Right ventricle myocardium inferior (tissue), 1 donor: ENCODE results near the gene TBC1D25. TPM values are rescaled to one million over a fixed set of nuclear protein-coding genes. Genes with fewer than 3 reads are reported as not detected.
"Not testable (repeated sequence)": the region's sequence is repeated elsewhere in the genome, so short reads cannot be mapped to it uniquely, and the experiment has no call there.

Experiments used
- ATAC-seq: fragments of 200-7000 bp; cut with Tn5 transposase; one replicate; pipeline ENCODE4 v1.9.1; 2020; ENCODE audit warnings: mild to moderate bottlenecking, moderate library complexity
- DNase-seq: peaks from one replicate; pipeline ENCODE4 v3.0.0; 2021; ENCODE audit errors: missing footprints
- intact Hi-C: fragments of 100-400 bp; cut with DNase I; formaldehyde crosslinking; loops from one replicate; pipeline ENCODE4 v1.11.0; 2022
- total RNA-seq: library from RNA; stranded (reverse); fragmentation: NEBNext Ultra II Directional; extraction: Animal tissue kit (Norgen Biotek cat#: 25700); gene quantifications from one replicate; pipeline ENCODE4 v1.2.1, GENCODE V29; 2021
- donor health status: DM: no; HTN: yes; CAD: no; lungs with severe emphysema.

Gene TBC1D25
- total RNA-seq, 1 donor from 2014 or later = 20.5 TPM

DNA sequence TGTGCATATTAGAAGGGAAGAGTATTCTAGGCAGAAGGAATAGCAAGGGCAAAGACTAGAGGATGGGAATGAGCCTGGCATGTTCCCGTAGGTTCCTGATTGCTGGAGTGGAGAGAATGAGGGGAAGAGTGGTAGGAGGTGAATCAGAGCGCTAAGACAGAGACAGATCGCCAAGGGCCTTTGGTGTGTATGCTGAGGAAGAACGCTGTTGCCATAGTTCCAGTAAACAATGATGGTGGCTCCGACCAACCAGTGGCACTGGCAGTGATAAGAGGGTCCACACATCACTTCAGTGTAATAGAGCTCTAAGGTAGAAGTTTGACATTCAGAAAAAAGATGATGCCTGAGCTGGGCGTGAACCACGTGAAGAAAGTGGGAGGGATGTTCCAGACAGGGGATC is 966 bp downstream of the TBC1D25 start:
- ATAC-seq (no peak), DNase-seq (no peak)
- intact Hi-C loops = no loop called here

GRCh38 chrX:48541140-48541814 is 1.8 kb downstream of the TBC1D25 start:
- intact Hi-C loops = no loop called here
- DNase-seq (no peak), ATAC-seq (no peak)

- DNase-seq (no peak), ATAC-seq (no peak)
- intact Hi-C loops = no loop called here
Measured at GRCh38 chrX:48548871-48549270, 9.4 kb downstream of the TBC1D25 start.

GRCh38 chrX:48555731-48556325 is 16.3 kb downstream of the TBC1D25 start:
- ATAC-seq, intact Hi-C loops, DNase-seq: not testable (repeated sequence)

DNA sequence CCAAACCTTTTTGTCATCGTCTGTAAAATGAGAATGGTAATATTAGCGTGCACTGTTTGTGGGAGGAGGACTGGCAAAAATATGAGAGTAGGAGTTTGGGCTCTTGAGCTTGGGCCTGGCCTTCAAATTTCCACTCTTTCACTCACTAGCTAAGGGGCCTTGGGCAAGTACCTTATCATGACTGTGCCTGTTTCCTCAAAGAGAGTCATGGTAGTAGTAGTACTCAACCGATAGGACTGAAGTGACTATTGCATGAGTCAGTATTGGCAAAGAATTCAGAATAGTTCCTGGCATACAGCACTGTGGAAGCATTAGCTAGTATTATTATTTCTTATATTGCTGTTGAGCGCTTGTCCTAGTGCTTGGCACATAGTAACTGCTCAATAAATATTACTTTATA is 18.8 kb downstream of the TBC1D25 start:
- no peak for ATAC-seq
- DNase-seq = no peak
- intact Hi-C loops = no loop called here

- intact Hi-C loops = no loop called here
- ATAC-seq (no peak), DNase-seq (no peak)
Measured at GRCh38 chrX:48559636-48560035, 20.1 kb downstream of the TBC1D25 start.

DNA sequence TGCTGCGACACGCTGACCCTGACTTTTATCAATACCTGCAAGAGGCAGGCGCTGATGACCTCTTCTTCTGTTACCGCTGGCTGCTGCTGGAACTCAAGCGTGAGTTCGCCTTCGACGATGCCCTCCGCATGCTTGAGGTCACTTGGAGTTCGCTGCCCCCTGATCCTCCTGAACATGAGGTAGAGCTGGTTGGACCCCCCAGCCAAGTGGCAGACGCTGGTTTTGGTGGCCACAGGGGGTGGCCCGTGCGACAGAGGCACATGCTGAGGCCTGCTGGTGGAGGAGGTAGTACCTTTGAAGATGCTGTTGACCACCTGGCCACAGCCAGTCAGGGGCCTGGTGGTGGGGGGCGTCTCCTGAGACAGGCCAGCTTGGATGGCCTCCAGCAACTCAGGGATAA is 20.5 kb downstream of the TBC1D25 start:
- intact Hi-C loops = no loop called here
- ATAC-seq = no peak
- no peak for DNase-seq

DNA sequence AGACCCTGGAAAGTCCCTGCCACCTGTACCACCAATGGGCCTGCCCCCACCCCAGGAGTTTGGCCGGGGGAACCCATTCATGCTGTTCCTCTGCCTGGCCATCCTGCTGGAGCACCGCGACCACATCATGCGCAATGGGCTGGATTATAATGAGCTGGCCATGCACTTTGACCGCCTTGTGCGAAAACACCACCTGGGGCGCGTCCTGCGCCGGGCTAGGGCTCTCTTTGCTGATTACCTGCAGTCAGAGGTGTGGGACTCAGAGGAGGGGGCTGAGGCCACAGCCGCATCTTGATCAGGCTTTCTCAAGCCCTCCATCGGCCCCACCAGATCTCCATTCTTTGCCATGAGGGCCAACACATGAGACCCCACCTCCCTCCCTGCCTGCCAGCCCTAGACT is 21.2 kb downstream of the TBC1D25 start:
- intact Hi-C loops = no loop called here
- no peak for ATAC-seq
- DNase-seq = no peak

DNA sequence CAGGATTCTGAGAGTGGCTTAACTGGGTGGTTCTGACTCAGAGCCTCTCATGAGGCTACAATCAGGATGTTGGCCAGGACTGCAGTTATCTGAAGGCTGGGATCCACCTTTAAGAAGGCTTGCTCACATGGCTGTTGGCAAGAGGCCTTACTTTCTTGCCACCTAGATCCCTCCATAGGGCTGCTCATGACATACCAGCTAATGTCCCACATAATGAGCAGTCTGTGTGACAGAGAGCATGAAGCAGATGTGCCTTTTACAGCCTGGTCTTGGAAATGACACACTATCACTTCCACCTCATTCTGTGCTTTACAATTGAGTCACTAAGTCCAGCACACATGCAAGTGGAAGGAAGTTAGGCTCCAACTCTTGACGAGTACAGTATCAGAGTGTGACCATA is 30.4 kb downstream of the TBC1D25 start:
- DNase-seq (no peak), ATAC-seq (no peak)
- intact Hi-C loops = no loop called here

DNA sequence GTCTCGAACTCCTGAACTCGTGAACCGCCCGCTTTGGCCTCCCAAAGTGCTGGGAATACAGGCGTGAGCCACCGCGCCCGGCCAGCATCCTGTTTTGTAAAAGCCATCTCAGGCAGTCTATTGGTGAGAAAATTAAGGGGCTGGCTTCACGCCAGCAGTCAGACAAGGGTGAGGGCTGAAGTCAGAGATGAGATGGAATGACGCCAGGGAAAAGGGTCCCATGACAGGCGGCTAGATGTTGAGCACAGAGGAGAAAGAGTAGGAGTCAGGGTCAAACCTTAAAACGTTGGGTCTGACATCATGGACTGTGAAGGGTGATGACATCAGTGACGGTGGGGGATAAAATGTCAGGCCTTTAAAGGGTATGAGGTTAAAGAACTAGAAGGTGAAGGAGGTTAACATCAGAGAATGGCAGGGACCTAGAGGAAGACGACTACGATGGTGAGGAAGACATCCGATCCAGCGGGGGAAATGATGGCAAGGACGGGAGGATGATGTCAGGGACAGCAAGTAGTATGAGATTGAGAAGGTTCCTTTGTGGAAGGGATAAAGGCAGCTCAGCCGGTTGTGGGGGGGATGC is 34.3 kb downstream of the TBC1D25 start:
- intact Hi-C loops = loop anchor here (2.0 kb wide), 1 partner anchor 17 kb away; no protein-coding TSS in a partner anchor
- ATAC-seq (peak; percentile 2), DNase-seq (no peak)

DNA sequence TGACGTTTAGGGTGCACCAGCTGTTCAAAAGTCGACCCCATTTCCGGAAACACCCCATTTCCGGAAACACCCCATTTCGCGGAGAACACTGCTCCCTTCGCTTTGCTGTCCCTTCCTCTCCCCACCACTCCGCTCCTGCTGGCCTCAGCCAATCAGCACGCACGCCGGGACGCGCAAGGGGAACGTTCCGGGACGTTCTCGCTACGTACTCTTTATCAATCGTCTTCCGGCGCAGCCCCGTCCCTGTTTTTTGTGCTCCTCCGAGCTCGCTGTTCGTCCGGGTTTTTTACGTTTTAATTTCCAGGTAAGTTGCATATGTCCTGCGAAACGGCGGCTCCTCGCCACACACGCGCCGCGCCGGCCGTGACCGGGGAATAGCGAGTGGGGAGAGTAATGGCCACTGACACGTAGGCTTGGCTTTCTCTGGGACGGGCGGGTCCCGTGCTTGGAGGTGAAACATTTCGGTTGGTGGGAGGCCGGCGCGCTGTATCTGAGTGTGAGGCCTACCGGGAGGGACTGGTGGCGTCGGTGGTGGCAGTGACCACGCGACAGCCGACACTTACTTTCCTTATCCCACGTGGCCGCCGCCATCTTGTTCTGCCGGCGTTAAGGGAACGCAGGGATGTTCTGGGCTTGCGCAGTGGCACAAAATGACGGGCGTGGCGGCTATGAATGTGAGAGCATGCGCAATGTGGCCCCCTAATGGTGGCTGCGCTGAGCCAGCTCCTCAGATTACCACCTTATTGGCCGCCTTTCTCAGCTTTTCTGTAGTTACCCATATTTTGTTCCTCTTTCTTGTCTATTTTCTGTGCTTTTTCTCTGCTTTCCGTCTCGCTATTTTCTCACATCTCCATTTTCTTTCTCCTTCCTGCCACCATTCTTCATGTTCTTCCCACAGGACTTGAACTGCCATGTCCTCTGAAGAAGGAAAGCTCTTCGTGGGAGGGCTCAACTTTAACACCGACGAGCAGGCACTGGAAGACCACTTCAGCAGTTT is 35.1 kb downstream of the TBC1D25 start, which contains the start of gene RBM3:
Gene RBM3, plus strand, starts transcription at position 215 of the 997 bp plus-strand sequence. Its CDS starts 697 bp downstream, at position 912.
- ATAC-seq (peak; percentile 99), DNase-seq (peak; percentile 95)
- intact Hi-C loops = loop anchor here (2.0 kb wide), 1 partner anchor 16 kb away; no protein-coding TSS in a partner anchor

- DNase-seq (no peak), ATAC-seq (no peak)
- intact Hi-C loops = loop anchor here (2.0 kb wide), 1 partner anchor 15 kb away; no protein-coding TSS in a partner anchor
Measured at GRCh38 chrX:48575642-48576041, 36.1 kb downstream of the TBC1D25 start.

- ATAC-seq (no peak), DNase-seq (no peak)
- intact Hi-C loops = no loop called here
Measured at GRCh38 chrX:48576108-48576507, 36.6 kb downstream of the TBC1D25 start.

- intact Hi-C loops = no loop called here
- DNase-seq = no peak
Measured at GRCh38 chrX:48578661-48579128, 39.2 kb downstream of the TBC1D25 start.

DNA sequence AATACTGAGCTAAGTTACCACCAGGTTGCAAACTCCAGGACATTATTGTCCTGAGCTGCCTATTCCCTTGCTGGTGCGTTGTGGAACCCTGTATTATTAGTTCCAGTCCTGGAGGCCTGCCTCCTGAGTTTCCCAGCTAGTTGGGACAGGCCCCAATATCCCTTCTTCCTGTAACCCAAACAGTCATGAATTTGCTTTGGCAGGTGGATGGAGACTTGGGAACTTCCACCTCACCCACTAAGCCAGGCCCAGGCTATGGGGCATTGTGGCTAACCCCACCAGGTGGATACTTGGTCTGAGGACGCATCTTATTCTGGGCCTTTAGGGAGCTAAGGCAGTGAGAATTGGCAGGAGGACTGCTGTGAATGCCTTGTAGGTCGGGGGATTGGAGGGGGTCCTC is 39.7 kb downstream of the TBC1D25 start:
- ATAC-seq = no peak
- intact Hi-C loops = no loop called here

More at GRCh38 chrX:48578661-48579128, 39.2 kb downstream of the TBC1D25 start:
- no peak for ATAC-seq

DNA sequence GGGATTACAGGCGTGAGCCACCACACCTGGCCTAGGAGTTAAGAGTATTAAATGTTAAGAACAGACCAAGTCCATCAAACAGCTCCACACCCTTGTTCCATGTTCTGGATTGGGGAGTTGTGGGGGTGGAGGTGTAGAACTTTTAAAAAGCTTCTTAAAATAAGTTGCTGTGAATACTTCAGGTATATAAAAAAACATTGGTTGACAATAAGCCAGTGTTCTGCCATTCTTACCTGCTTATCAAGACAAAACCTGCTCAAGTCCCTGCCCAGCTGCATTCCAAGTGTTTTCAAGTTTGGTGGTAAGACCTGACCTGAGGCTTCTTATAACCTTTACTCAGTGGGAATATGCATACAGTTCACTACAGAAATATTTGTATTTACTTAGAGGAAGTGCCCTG is 41.1 kb downstream of the TBC1D25 start:
- no peak for ATAC-seq
- no peak for DNase-seq
- intact Hi-C loops = no loop called here

More for the DNA sequence above, 39.7 kb downstream of the TBC1D25 start:
- no peak for DNase-seq

GRCh38 chrX:48584698-48585097 is 45.2 kb downstream of the TBC1D25 start:
- intact Hi-C loops = no loop called here
- ATAC-seq = no peak
- no peak for DNase-seq

DNA sequence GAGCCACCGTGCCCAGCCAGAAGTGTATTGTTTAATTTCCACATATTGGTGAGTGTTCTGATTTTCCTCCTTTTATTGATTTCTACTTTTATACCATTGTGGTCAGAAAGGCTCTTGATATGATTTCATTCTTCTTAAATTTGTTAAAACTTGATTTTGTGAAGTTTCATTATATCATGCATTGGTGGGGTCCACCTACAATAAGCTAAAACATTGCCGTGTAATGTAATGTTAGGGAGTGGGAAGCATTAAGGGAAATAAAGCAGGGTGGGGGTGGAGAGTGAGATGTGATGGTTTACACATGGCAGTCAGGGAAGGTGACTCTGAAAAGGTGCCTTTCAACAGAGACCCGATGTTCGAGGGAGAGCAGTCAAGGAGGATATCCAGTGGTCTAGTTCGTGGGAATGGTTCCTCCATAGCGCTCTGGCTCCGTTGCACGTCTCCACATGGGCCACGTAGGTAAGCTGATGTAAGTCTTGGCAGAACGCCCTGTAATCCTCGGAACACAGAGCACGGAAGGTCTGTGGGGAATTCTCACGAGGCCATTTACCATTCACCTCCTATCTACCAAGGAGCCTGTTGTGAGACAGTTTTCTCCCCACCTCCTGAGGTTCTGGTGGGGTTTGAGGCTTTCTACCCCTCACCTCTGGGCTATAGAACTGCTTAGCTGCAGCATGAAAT is 50.1 kb downstream of the TBC1D25 start:
- DNase-seq = no peak
- intact Hi-C loops = loop anchor here (2.0 kb wide), 1 partner anchor 15 kb away; the partner anchor contains the start of gene RBM3
- no peak for ATAC-seq
